ENCODE results near the gene DFFB. TPM values are rescaled to one million over a fixed set of nuclear protein-coding genes. Genes with fewer than 3 reads are reported as not detected.
A peak's percentile ranks its signal among the peaks of the same experiment; 100 is the strongest.

The DFFB gene
- total and polyA plus RNA-seq, 9 of the 15 experiments (the other 6 are each of a cell fraction or from before 2014, with no cell fraction given): 2.3 to 15.8 (median 11.5) TPM

DNA sequence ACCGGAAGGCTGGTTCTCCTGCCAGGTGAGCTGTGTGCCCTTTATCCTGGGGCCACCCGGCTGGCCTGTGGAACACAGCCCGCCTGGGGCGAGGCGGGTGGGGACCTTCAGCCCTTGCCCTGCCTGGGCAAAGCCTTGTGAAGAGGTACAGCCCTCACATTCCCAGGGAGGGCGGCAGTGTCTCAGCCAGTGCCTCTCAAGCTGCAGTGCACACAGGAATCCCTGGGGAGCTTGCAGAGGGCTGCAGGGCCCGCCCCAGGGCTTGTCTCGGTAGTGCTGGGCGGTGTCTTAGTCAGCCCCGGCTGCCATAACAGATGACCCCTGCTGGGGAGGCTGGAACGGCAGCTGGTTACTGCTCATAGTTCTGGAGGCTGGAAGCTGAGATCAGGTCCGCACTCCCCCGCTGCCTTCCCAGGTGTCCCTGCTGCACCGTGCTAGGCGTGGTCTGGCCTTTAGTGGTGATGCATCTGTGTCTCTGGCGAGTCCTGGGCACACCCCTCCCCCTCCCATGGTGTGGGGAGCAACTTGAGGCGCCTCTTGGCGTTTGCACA, 12.6 kb downstream of the DFFB start (continued):
- TF ChIP-seq, protein P1, sequence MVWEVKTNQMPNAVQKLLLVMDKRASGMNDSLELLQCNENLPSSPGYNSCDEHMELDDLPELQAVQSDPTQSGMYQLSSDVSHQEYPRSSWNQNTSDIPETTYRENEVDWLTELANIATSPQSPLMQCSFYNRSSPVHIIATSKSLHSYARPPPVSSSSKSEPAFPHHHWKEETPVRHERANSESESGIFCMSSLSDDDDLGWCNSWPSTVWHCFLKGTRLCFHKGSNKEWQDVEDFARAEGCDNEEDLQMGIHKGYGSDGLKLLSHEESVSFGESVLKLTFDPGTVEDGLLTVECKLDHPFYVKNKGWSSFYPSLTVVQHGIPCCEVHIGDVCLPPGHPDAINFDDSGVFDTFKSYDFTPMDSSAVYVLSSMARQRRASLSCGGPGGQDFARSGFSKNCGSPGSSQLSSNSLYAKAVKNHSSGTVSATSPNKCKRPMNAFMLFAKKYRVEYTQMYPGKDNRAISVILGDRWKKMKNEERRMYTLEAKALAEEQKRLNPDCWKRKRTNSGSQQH (CRISPR knock-in tag; IDR thresholded peaks at IDR 0.05): no peak
- TF ChIP-seq MYC (IDR thresholded peaks at IDR 0.05; ENCODE audit: low read depth, low read length) (no peak), MYC (CRISPR knock-in tag; IDR thresholded peaks at IDR 0.05; ENCODE audit: borderline replicate concordance, low read depth) (no peak), ZNF184 (CRISPR knock-in tag; IDR thresholded peaks at IDR 0.05) (no peak), NR2C2 (CRISPR knock-in tag; IDR thresholded peaks at IDR 0.05) (no peak), NR2C2 (tag; IDR thresholded peaks at IDR 0.05) (no peak), C11orf30 (IDR thresholded peaks at IDR 0.05; ENCODE audit: low read depth) (no peak), TAF15 (IDR thresholded peaks at IDR 0.05; ENCODE audit: low read depth, low read length) (no peak), SRF (CRISPR knock-in tag; IDR thresholded peaks at IDR 0.05) (no peak), ZNF830 (CRISPR knock-in tag; IDR thresholded peaks at IDR 0.05) (no peak), SLC30A9 (CRISPR knock-in tag; IDR thresholded peaks at IDR 0.05) (no peak), ZNF121 (CRISPR knock-in tag; conservative IDR thresholded peaks at IDR 0.05) (no peak), CREM (IDR thresholded peaks at IDR 0.05; ENCODE audit: low read depth) (peak; percentile 69), RHOXF2B (CRISPR knock-in tag; conservative IDR thresholded peaks at IDR 0.05) (no peak), ZNF57 (CRISPR knock-in tag; IDR thresholded peaks at IDR 0.05) (no peak), ZNF282 (CRISPR knock-in tag; IDR thresholded peaks at IDR 0.05) (no peak), NFYB (IDR thresholded peaks at IDR 0.05; ENCODE audit: extremely low read depth, insufficient read length) (no peak), SP2 (IDR thresholded peaks at IDR 0.05; ENCODE audit: extremely low read depth, low read depth, low read length, poor library complexity, severe bottlenecking) (no peak), KLF13 (tag; IDR thresholded peaks at IDR 0.05; ENCODE audit: borderline replicate concordance, low read depth) (peak; percentile 57; the same call in 1 of the 2 replicates), CEBPG (CRISPR knock-in tag; IDR thresholded peaks at IDR 0.05) (no peak), CEBPG (tag; conservative IDR thresholded peaks at IDR 0.05 in 1 of 2, IDR thresholded peaks at IDR 0.05 in 1 of 2) (no peak), TAF7 (tag; IDR thresholded peaks at IDR 0.05) (no peak), SMC3 (conservative IDR thresholded peaks at IDR 0.05; ENCODE audit: insufficient read depth, low read depth, low read length) (peak; percentile 58), DPF2 (IDR thresholded peaks at IDR 0.05) (no peak)
- TF ChIP-seq, protein P2, sequence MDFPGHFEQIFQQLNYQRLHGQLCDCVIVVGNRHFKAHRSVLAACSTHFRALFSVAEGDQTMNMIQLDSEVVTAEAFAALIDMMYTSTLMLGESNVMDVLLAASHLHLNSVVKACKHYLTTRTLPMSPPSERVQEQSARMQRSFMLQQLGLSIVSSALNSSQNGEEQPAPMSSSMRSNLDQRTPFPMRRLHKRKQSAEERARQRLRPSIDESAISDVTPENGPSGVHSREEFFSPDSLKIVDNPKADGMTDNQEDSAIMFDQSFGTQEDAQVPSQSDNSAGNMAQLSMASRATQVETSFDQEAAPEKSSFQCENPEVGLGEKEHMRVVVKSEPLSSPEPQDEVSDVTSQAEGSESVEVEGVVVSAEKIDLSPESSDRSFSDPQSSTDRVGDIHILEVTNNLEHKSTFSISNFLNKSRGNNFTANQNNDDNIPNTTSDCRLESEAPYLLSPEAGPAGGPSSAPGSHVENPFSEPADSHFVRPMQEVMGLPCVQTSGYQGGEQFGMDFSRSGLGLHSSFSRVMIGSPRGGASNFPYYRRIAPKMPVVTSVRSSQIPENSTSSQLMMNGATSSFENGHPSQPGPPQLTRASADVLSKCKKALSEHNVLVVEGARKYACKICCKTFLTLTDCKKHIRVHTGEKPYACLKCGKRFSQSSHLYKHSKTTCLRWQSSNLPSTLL (IDR thresholded peaks at IDR 0.05): no peak
- TF ChIP-seq, protein P3, sequence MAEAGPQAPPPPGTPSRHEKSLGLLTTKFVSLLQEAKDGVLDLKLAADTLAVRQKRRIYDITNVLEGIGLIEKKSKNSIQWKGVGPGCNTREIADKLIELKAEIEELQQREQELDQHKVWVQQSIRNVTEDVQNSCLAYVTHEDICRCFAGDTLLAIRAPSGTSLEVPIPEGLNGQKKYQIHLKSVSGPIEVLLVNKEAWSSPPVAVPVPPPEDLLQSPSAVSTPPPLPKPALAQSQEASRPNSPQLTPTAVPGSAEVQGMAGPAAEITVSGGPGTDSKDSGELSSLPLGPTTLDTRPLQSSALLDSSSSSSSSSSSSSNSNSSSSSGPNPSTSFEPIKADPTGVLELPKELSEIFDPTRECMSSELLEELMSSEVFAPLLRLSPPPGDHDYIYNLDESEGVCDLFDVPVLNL (CRISPR knock-in tag; IDR thresholded peaks at IDR 0.05; ENCODE audit: low read depth): no peak

Data from K562 (cell line).